Stomach (tissue), 9 donors: ENCODE results near the gene ABCA9. TPM values are rescaled to one million over a fixed set of nuclear protein-coding genes. Genes with fewer than 3 reads are reported as not detected.
A peak's percentile ranks its signal among the peaks of the same experiment; 100 is the strongest.

ENCODE experiments used
- DNase-seq, 2 donors: peaks; one replicate each; pipeline versions ENCODE4 v3.0.0 to v3.0.0-alpha.2; 2013 to 2019
- H3K27ac ChIP-seq, 5 donors: fragments of 200-600 bp in 4 of 5; sonication (generic) in 4 of 5; one replicate each; pipeline ENCODE4 v1.5.1; 2013 to 2019; ENCODE audit warnings: mild to moderate bottlenecking in 1 of 5, moderate library complexity in 1 of 5
- H3K27me3 ChIP-seq, 3 donors: fragments of 200-600 bp; sonication (generic); one replicate each; pipeline ENCODE4 v1.5.1; 2017 to 2019; ENCODE audit warnings: mixed run types in 1 of 3
- H3K36me3 ChIP-seq, 4 donors: fragments of 200-600 bp; sonication (generic); 1 replicate in 3 of 4; 2 replicates in 1 of 4; pipeline ENCODE4 v1.5.1; 2016 to 2019
- H3K4me1 ChIP-seq, 4 donors: fragments of 200-600 bp; sonication (generic); one replicate each; pipeline ENCODE4 v1.5.1; 2016 to 2019
- H3K4me3 ChIP-seq, 4 donors: fragments of 200-600 bp; sonication (generic) in 3 of 4; one replicate each; pipeline ENCODE4 v1.5.1; 2016 to 2019; ENCODE audit warnings: mild to moderate bottlenecking in 1 of 4
- H3K9me3 ChIP-seq, 4 donors: fragments of 200-600 bp; sonication (generic); one replicate each; pipeline ENCODE4 v1.5.1; 2016 to 2019
- EP300 ChIP-seq: sonication (generic); formaldehyde crosslinking; IDR thresholded peaks from one replicate; pipeline ENCODE4 v1.6.1; 2017; ENCODE audit warnings: antibody characterized with exemption
- POLR2A ChIP-seq, 4 donors: fragments of 450-650 bp; IDR thresholded peaks; one replicate each; pipeline ENCODE4 v1.6.1; 2016; ENCODE audit warnings: antibody characterized with exemption in 4 of 4, control low read depth in 2 of 4, mild to moderate bottlenecking in 1 of 4, moderate library complexity in 1 of 4
- POLR2AphosphoS5 ChIP-seq, 3 donors: sonication (generic); formaldehyde crosslinking; IDR thresholded peaks; one replicate each; pipeline ENCODE4 v1.6.1; 2016; ENCODE audit warnings: antibody characterized with exemption in 3 of 3
- WGBS, 5 donors: extraction: QIAGEN DNeasy Blood & Tissue Kit in 3 of 5; methylation state at CpG; one replicate each; pipeline versions ENCODE4 v1.1.5 to v1.1.7; 2013 to 2018; 5-methylcytosine and 5-hydroxymethylcytosine counted together
- intact Hi-C: fragments of 100-400 bp; cut with DNase I; formaldehyde crosslinking; loops from one replicate; pipeline ENCODE4 v1.15.1; 2023; ENCODE audit warnings: low total_unique reads
- polyA plus RNA-seq, 3 donors: library from polyadenylated mRNA; stranded (reverse); fragments of 200-250 nt; gene quantifications; one replicate each; pipeline ENCODE4 v1.2.3, GENCODE V29; 2013
- total RNA-seq, 5 donors: library from RNA; depleted of rRNA; stranded (reverse); fragments of >200 nt; gene quantifications; one replicate each; pipeline versions ENCODE4 v1.1.0 to v1.2.3, GENCODE V29; 2014 to 2016
- TF ChIP-seq, protein P1 (sequence below), 7 experiments: fragments of 450-650 bp in 4 of 7; fragments of 200-600 bp in 3 of 7; sonication (generic) in 3 of 7; IDR thresholded peaks; one replicate each; pipeline ENCODE4 v1.5.1; 2016 to 2019; ENCODE audit warnings: antibody characterized with exemption in 7 of 7, control low read depth in 2 of 7, mild to moderate bottlenecking in 1 of 7
- donor health status: healthy with polysubstance abuse.
- donor health status: Bipolar disorder and iron deficiency.
- donor health status: healthy.

ABCA9 gene
- total and polyA plus RNA-seq, 8 donors, result 1.4 to 38.5 (median 5.0) TPM

DNA sequence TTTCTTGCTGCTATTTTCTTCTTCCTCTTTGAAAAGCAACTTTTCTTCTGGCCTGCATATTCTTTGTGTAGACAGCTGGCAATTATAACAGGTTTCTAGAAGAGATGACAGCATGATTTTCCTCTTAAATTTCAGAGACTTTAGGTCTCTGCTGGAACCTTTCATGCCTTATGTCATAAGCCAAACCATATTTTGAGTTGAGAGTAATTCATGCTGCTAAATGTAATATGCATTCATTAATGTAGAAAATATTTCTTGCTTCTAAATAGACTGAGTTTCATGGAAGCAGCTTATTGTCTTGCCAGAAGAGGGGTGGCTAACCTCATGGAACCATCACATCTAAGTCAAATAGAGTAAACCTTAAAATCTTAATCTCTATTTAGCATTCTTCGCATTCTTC is 25.9 kb upstream of the ABCA9 start:
- Histone ChIP-seq H3K27ac (no peak overlapping the region), H3K4me3 (no peak overlapping the region), H3K27me3 (no peaks in the 10 kb centered on the region), H3K4me1 (no peaks in the 10 kb centered on the region), H3K9me3 (peaks cover 0 to 11% (median 5%) of the 10 kb centered on the region in 4 donors), H3K36me3 (peaks cover 0 to 32% (median 22%) of the 10 kb centered on the region in 4 donors)
- DNase-seq, result peak in 1 of 2 donors; percentile 35
- intact Hi-C loops, result no loop called here
- no peak for TF ChIP-seq EP300
- TF ChIP-seq, protein P1, sequence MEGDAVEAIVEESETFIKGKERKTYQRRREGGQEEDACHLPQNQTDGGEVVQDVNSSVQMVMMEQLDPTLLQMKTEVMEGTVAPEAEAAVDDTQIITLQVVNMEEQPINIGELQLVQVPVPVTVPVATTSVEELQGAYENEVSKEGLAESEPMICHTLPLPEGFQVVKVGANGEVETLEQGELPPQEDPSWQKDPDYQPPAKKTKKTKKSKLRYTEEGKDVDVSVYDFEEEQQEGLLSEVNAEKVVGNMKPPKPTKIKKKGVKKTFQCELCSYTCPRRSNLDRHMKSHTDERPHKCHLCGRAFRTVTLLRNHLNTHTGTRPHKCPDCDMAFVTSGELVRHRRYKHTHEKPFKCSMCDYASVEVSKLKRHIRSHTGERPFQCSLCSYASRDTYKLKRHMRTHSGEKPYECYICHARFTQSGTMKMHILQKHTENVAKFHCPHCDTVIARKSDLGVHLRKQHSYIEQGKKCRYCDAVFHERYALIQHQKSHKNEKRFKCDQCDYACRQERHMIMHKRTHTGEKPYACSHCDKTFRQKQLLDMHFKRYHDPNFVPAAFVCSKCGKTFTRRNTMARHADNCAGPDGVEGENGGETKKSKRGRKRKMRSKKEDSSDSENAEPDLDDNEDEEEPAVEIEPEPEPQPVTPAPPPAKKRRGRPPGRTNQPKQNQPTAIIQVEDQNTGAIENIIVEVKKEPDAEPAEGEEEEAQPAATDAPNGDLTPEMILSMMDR (IDR thresholded peaks at IDR 0.05), result no peak
- TF ChIP-seq POLR2AphosphoS5 (IDR thresholded peaks at IDR 0.05), result no peak
- WGBS, 5 donors, result 91 to 100% (median 97%) methylated on average over 1 of the region's 1 CpG

DNA sequence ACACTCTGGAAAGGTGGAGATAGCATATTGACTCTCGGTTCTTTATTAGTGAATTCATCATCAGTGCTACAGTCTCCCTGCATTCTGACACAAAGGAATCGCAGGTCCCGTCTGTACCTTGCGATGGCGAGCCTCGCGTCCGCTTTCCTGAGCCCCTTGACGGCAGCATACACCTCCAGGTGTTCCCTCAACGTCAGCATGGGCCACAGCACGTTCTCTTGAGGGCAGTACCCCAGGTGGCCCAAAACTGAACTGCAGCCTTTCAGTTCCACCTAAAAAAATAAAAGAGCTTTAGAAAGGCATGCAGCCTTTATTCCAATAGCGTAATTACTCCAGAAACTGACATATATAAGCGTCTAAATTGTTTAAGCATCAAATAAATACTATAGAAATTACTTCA is 24.2 kb upstream of the ABCA9 start:
- Histone ChIP-seq H3K36me3 (peaks cover 0 to 42% (median 31%) of the 10 kb centered on the region in 4 donors), H3K9me3 (peaks cover 0 to 11% (median 5%) of the 10 kb centered on the region in 4 donors), H3K27ac (no peak overlapping the region), H3K4me1 (no peaks in the 10 kb centered on the region), H3K27me3 (no peaks in the 10 kb centered on the region), H3K4me3 (no peak overlapping the region)
- TF ChIP-seq, protein P1 (IDR thresholded peaks at IDR 0.05), result peak in 1 of 7 experiments; percentile 38
- TF ChIP-seq POLR2A (IDR thresholded peaks at IDR 0.05), result no peak
- DNase-seq, result peak in 1 of 2 donors; percentile 61
- intact Hi-C loops, result no loop called here
- 56 to 64% (median 61%) methylated on average over 13 of the region's 13 CpGs for WGBS, 5 donors

GRCh38 chr17:69082696-69083095 is 22.0 kb upstream of the ABCA9 start:
- TF ChIP-seq, protein P1 (IDR thresholded peaks at IDR 0.05), result no peak
- TF ChIP-seq EP300 (no peak), POLR2AphosphoS5 (IDR thresholded peaks at IDR 0.05) (no peak)
- DNase-seq, result no peak
- Histone ChIP-seq H3K4me1 (no peaks in the 10 kb centered on the region), H3K27ac (no peak overlapping the region), H3K36me3 (peaks cover 0 to 58% (median 38%) of the 10 kb centered on the region in 4 donors), H3K27me3 (no peaks in the 10 kb centered on the region), H3K4me3 (no peak overlapping the region), H3K9me3 (peaks cover 0 to 11% (median 5%) of the 10 kb centered on the region in 4 donors)
- intact Hi-C loops, result no loop called here
- WGBS, 5 donors, result 87 to 100% (median 94%) methylated on average over 2 of the region's 2 CpGs

GRCh38 chr17:69078864-69079263 is 18.1 kb upstream of the ABCA9 start:
- Histone ChIP-seq H3K27me3 (no peaks in the 10 kb centered on the region), H3K9me3 (peaks cover 0 to 26% (median 8%) of the 10 kb centered on the region in 4 donors), H3K4me1 (no peaks in the 10 kb centered on the region), H3K4me3 (no peak overlapping the region), H3K36me3 (peaks cover 0 to 50% (median 29%) of the 10 kb centered on the region in 4 donors), H3K27ac (no peak overlapping the region)
- TF ChIP-seq POLR2AphosphoS5 (IDR thresholded peaks at IDR 0.05) (no peak), POLR2A (IDR thresholded peaks at IDR 0.05) (no peak), EP300 (no peak)
- TF ChIP-seq, protein P1 (IDR thresholded peaks at IDR 0.05), result no peak
- no peak for DNase-seq
- intact Hi-C loops, result no loop called here
